ENCODE data around the gene TRMT2B. TPM values are rescaled to one million over a fixed set of nuclear protein-coding genes. Genes with fewer than 3 reads are reported as not detected.

The TRMT2B gene
- total RNA-seq, 1 experiment from 2014 or later = 13.7 TPM

DNA sequence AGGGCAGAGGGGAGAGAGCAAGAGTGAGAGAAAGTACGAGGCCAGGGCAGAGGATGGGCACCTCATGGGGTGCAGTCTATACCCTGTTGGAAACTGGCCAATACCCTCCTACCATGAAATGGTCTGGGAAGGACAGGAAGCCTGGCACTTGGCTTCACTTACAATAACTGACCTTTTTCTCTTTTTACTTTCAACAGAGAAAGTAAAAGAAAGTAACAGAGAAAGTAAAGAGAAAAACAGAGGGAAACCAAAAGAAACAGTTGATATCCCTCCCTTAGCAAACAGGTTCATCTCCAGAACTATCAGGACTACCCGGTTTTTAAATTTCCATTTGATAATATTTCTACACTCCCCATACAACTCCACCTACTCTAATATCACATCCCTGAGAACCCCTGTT lies 61.8 kb downstream of the TRMT2B start:
- Histone ChIP-seq H3K27me3 (ENCODE audit: insufficient read depth, low read length) (no peaks in the 10 kb centered on the region), H2BK20ac (ENCODE audit: low read depth, low read length, poor library complexity, severe bottlenecking) (no peak overlapping the region), H3K18ac (ENCODE audit: insufficient read length, low read depth, low read length) (no peak overlapping the region), H3K4me2 (ENCODE audit: insufficient read depth, insufficient read length, low read length) (no peak overlapping the region), H2AFZ (ENCODE audit: low read length) (no peak overlapping the region), H2AK5ac (ENCODE audit: insufficient read length, low read length) (no peak overlapping the region), H3K4me1 (ENCODE audit: insufficient read depth, low read length) (no peaks in the 10 kb centered on the region), H3K9ac (ENCODE audit: extremely low read depth, insufficient read length, low read length) (no peak overlapping the region), H2BK120ac (ENCODE audit: low read depth, low read length, poor library complexity, severe bottlenecking) (no peak overlapping the region), H3K79me1 (ENCODE audit: insufficient read depth, low read depth, low read length, poor library complexity, severe bottlenecking) (no peaks in the 10 kb centered on the region), H4K20me1 (ENCODE audit: control insufficient read depth, insufficient read depth, insufficient read length) (no peaks in the 10 kb centered on the region), H4K8ac (replicated peaks; ENCODE audit: insufficient read length, low read depth, low read length) (no peak overlapping the region), H3K23ac (ENCODE audit: insufficient read length, low read depth, low read length) (no peak overlapping the region), H4K5ac (ENCODE audit: insufficient read length, low read depth, low read length) (no peak overlapping the region), H3K14ac (ENCODE audit: insufficient read depth, low read length) (no peak overlapping the region), H4K91ac (ENCODE audit: insufficient read length, low read depth, low read length) (no peak overlapping the region), H3T11ph (ENCODE audit: low read length) (no peak overlapping the region), H2BK15ac (ENCODE audit: low read depth, low read length) (no peak overlapping the region), H3K9me3 (ENCODE audit: control insufficient read depth, low read depth, low read length) (peaks cover 58% of the 10 kb centered on the region), H3K56ac (ENCODE audit: insufficient read length, low read depth, low read length) (no peak overlapping the region), H3K27ac (ENCODE audit: insufficient read length, low read depth, low read length) (no peak overlapping the region), H2BK12ac (ENCODE audit: insufficient read length, low read depth, low read length) (no peak overlapping the region), H2BK5ac (ENCODE audit: insufficient read length, low read length) (no peak overlapping the region), H3K23me2 (ENCODE audit: insufficient read length, low read depth, low read length, poor library complexity, severe bottlenecking) (no peaks in the 10 kb centered on the region), H3K4ac (ENCODE audit: low read depth, low read length) (no peak overlapping the region), H3K79me2 (ENCODE audit: insufficient read depth, low read length) (no peaks in the 10 kb centered on the region)
- TF ChIP-seq, protein P1, sequence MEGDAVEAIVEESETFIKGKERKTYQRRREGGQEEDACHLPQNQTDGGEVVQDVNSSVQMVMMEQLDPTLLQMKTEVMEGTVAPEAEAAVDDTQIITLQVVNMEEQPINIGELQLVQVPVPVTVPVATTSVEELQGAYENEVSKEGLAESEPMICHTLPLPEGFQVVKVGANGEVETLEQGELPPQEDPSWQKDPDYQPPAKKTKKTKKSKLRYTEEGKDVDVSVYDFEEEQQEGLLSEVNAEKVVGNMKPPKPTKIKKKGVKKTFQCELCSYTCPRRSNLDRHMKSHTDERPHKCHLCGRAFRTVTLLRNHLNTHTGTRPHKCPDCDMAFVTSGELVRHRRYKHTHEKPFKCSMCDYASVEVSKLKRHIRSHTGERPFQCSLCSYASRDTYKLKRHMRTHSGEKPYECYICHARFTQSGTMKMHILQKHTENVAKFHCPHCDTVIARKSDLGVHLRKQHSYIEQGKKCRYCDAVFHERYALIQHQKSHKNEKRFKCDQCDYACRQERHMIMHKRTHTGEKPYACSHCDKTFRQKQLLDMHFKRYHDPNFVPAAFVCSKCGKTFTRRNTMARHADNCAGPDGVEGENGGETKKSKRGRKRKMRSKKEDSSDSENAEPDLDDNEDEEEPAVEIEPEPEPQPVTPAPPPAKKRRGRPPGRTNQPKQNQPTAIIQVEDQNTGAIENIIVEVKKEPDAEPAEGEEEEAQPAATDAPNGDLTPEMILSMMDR (conservative IDR thresholded peaks at IDR 0.05) = no peak
- Mint-ChIP-seq H3K27ac (no peak overlapping the region), H3K9me3 (peaks cover 50 to 55% of the 10 kb centered on the region in 2 experiments), H3K27me3 (ENCODE audit: low read depth) (no peaks in the 10 kb centered on the region), H3K36me3 (ENCODE audit: insufficient read depth in 1 of 3, low read depth in 3 of 3) (peaks cover 0 to 3% (median 3%) of the 10 kb centered on the region in 3 experiments; a peak in 2 of 7 replicates), H3K4me1 (no peaks in the 10 kb centered on the region), H3K4me3 (no peak overlapping the region; a peak in 1 of 5 replicates)
- DNase-seq = no peak
- WGBS (ENCODE audit: extremely low coverage, insufficient read length, low lambda C conversion rate) = 100% methylated on average over 1 of the region's 2 CpGs

Measured in H9 (cell line).